IPS DF 6.9 (cell line): ENCODE measurements around the gene BAHCC1.

ENCODE experiments used
- DNase-seq: peaks from one replicate; pipeline ENCODE4 v3.0.0-alpha.2; 2013; ENCODE audit warnings: low read depth, low spot score
- H3K27ac ChIP-seq: one replicate; pipeline ENCODE4 v1.5.1; 2013; ENCODE audit warnings: low read length, control low read depth
- H3K27me3 ChIP-seq: 2 replicates; pipeline ENCODE4 v1.6.1; 2013; ENCODE audit warnings: mild to moderate bottlenecking, low read length; ENCODE audit not compliant: control insufficient read depth, insufficient read depth
- H3K36me3 ChIP-seq: 2 replicates; pipeline ENCODE4 v1.6.1; 2013; ENCODE audit warnings: low read length; ENCODE audit not compliant: control insufficient read depth, insufficient read depth
- H3K4me1 ChIP-seq: 2 replicates; pipeline ENCODE4 v1.6.1; 2013; ENCODE audit warnings: low read length; ENCODE audit not compliant: control insufficient read depth, insufficient read depth
- H3K4me3 ChIP-seq: 2 replicates; pipeline ENCODE4 v1.5.1; 2013; ENCODE audit warnings: mild to moderate bottlenecking, low read length
- H3K9me3 ChIP-seq: 2 replicates; pipeline ENCODE4 v1.6.1; 2013; ENCODE audit warnings: low read length, inconsistent platforms; ENCODE audit not compliant: control insufficient read depth, insufficient read depth
- WGBS: extraction: QIAGEN DNeasy Blood & Tissue Kit; methylation state at CpG from one replicate; pipeline ENCODE4 v1.1.7; 2013; ENCODE audit warnings: mixed read lengths, missing lambda C conversion rate; ENCODE audit not compliant: insufficient read length, insufficient coverage; 5-methylcytosine and 5-hydroxymethylcytosine counted together

BAHCC1 gene

GRCh38 chr17:81465910-81466309, 70.7 kb downstream of the BAHCC1 start:
- no peak for DNase-seq
- no peaks in the 10 kb centered on the region for H3K36me3 ChIP-seq
- peaks cover 4% of the 10 kb centered on the region; the same call in 1 of the 2 replicates for H3K4me1 ChIP-seq
- no peaks in the 10 kb centered on the region for H3K9me3 ChIP-seq
- H3K27ac ChIP-seq: no peak overlapping the region
- H3K27me3 ChIP-seq: no peaks in the 10 kb centered on the region
- WGBS: no CpG with 5 or more reads among the region's 17 CpGs
- no peak overlapping the region for H3K4me3 ChIP-seq

- Histone ChIP-seq H3K9me3 (no peaks in the 10 kb centered on the region), H3K27me3 (no peaks in the 10 kb centered on the region), H3K4me3 (no peak overlapping the region), H3K27ac (no peak overlapping the region), H3K36me3 (no peaks in the 10 kb centered on the region), H3K4me1 (peaks cover 2% of the 10 kb centered on the region; the same call in 1 of the 2 replicates)
- no CpG with 5 or more reads among the region's 33 CpGs for WGBS
- no peak for DNase-seq
Measured at GRCh38 chr17:81466564-81467472, 71.6 kb downstream of the BAHCC1 start.

- Histone ChIP-seq H3K27me3 (no peaks in the 10 kb centered on the region), H3K27ac (no peak overlapping the region), H3K9me3 (no peaks in the 10 kb centered on the region), H3K4me3 (no peak overlapping the region), H3K36me3 (no peaks in the 10 kb centered on the region), H3K4me1 (peaks cover 2% of the 10 kb centered on the region; the same call in 1 of the 2 replicates)
- no peak for DNase-seq
- WGBS: no CpG with 5 or more reads among the region's 18 CpGs
Measured at GRCh38 chr17:81468111-81468769, 73.0 kb downstream of the BAHCC1 start.

- Histone ChIP-seq H3K27ac (no peak overlapping the region), H3K9me3 (no peaks in the 10 kb centered on the region), H3K36me3 (no peaks in the 10 kb centered on the region), H3K4me3 (no peak overlapping the region), H3K4me1 (peaks cover 2% of the 10 kb centered on the region; the same call in 1 of the 2 replicates), H3K27me3 (no peaks in the 10 kb centered on the region)
- WGBS: no CpG with 5 or more reads among the region's 18 CpGs
- DNase-seq: no peak
Measured at GRCh38 chr17:81468770-81469121, 73.5 kb downstream of the BAHCC1 start.

- no peaks in the 10 kb centered on the region for H3K9me3 ChIP-seq
- no peak for DNase-seq
- H3K27ac ChIP-seq: no peak overlapping the region
- peaks cover 2% of the 10 kb centered on the region; the same call in 1 of the 2 replicates for H3K4me1 ChIP-seq
- no peaks in the 10 kb centered on the region for H3K36me3 ChIP-seq
- no CpG with 5 or more reads among the region's 13 CpGs for WGBS
- no peak overlapping the region for H3K4me3 ChIP-seq
- H3K27me3 ChIP-seq: no peaks in the 10 kb centered on the region
Measured at GRCh38 chr17:81469266-81469665, 74.0 kb downstream of the BAHCC1 start.

GRCh38 chr17:81470270-81470943, 75.2 kb downstream of the BAHCC1 start:
- no peak overlapping the region for H3K27ac ChIP-seq
- no peaks in the 10 kb centered on the region for H3K36me3 ChIP-seq
- no peaks in the 10 kb centered on the region for H3K9me3 ChIP-seq
- peaks cover 2% of the 10 kb centered on the region; the same call in 1 of the 2 replicates for H3K4me1 ChIP-seq
- DNase-seq: no peak
- no peak overlapping the region for H3K4me3 ChIP-seq
- no peaks in the 10 kb centered on the region for H3K27me3 ChIP-seq
- no CpG with 5 or more reads among the region's 9 CpGs for WGBS

- no peak for DNase-seq
- peaks cover 2% of the 10 kb centered on the region; the same call in 1 of the 2 replicates for H3K4me1 ChIP-seq
- no peaks in the 10 kb centered on the region for H3K36me3 ChIP-seq
- no peaks in the 10 kb centered on the region for H3K27me3 ChIP-seq
- no peak overlapping the region for H3K27ac ChIP-seq
- H3K9me3 ChIP-seq: no peaks in the 10 kb centered on the region
- no CpG with 5 or more reads among the region's 14 CpGs for WGBS
- no peak overlapping the region for H3K4me3 ChIP-seq
Measured at GRCh38 chr17:81470944-81471817, 75.9 kb downstream of the BAHCC1 start.

GRCh38 chr17:81471818-81472456, 76.7 kb downstream of the BAHCC1 start:
- Histone ChIP-seq H3K4me3 (no peak overlapping the region), H3K4me1 (no peaks in the 10 kb centered on the region; the same call in 1 of the 2 replicates), H3K27me3 (no peaks in the 10 kb centered on the region), H3K27ac (no peak overlapping the region), H3K36me3 (no peaks in the 10 kb centered on the region), H3K9me3 (no peaks in the 10 kb centered on the region)
- WGBS: no CpG with 5 or more reads among the region's 28 CpGs
- DNase-seq: no peak

GRCh38 chr17:81473019-81473418, 77.8 kb downstream of the BAHCC1 start:
- no CpG with 5 or more reads among the region's 8 CpGs for WGBS
- Histone ChIP-seq H3K4me3 (no peak overlapping the region), H3K27me3 (no peaks in the 10 kb centered on the region), H3K4me1 (no peaks in the 10 kb centered on the region; the same call in 1 of the 2 replicates), H3K9me3 (no peaks in the 10 kb centered on the region), H3K36me3 (no peaks in the 10 kb centered on the region), H3K27ac (no peak overlapping the region)
- DNase-seq: no peak
